Activated naive CD8-positive, alpha-beta T cell (primary cell): ENCODE results near the gene LGR4.

Experiments
- H3K27ac Mint-ChIP-seq: one replicate; pipeline ENCODE4 v1.8.0; 2021; ENCODE audit warnings: mixed read lengths
- H3K27me3 Mint-ChIP-seq: one replicate; pipeline ENCODE4 v1.8.0; 2021; ENCODE audit warnings: mixed read lengths
- H3K36me3 Mint-ChIP-seq: one replicate; pipeline ENCODE4 v1.8.0; 2021; ENCODE audit warnings: mixed read lengths
- H3K4me1 Mint-ChIP-seq: one replicate; pipeline ENCODE4 v1.8.0; 2021; ENCODE audit warnings: low read depth, mixed read lengths
- H3K4me3 Mint-ChIP-seq: one replicate; pipeline ENCODE4 v1.8.0; 2021; ENCODE audit warnings: mild to moderate bottlenecking, mixed read lengths
- H3K9me3 Mint-ChIP-seq: one replicate; pipeline ENCODE4 v1.8.0; 2021; ENCODE audit warnings: low read depth, mixed read lengths

LGR4 gene

GRCh38 chr11:27395556-27396258, 76.9 kb downstream of the LGR4 start:
- H3K27ac Mint-ChIP-seq, result no peak overlapping the region
- H3K9me3 Mint-ChIP-seq, result no peaks in the 10 kb centered on the region
- no peak overlapping the region for H3K4me3 Mint-ChIP-seq
- no peaks in the 10 kb centered on the region for H3K27me3 Mint-ChIP-seq
- no peaks in the 10 kb centered on the region for H3K4me1 Mint-ChIP-seq
- H3K36me3 Mint-ChIP-seq, result no peaks in the 10 kb centered on the region

- Mint-ChIP-seq H3K4me3 (no peak overlapping the region), H3K36me3 (no peaks in the 10 kb centered on the region), H3K4me1 (no peaks in the 10 kb centered on the region), H3K9me3 (no peaks in the 10 kb centered on the region), H3K27me3 (no peaks in the 10 kb centered on the region), H3K27ac (no peak overlapping the region)
Measured at GRCh38 chr11:27394781-27395228, 77.8 kb downstream of the LGR4 start.

- Mint-ChIP-seq H3K9me3 (no peaks in the 10 kb centered on the region), H3K4me1 (no peaks in the 10 kb centered on the region), H3K27me3 (no peaks in the 10 kb centered on the region), H3K27ac (no peak overlapping the region), H3K36me3 (no peaks in the 10 kb centered on the region), H3K4me3 (no peak overlapping the region)
Measured at GRCh38 chr11:27392278-27393114, 80.1 kb downstream of the LGR4 start.

- no peak overlapping the region for H3K4me3 Mint-ChIP-seq
- no peaks in the 10 kb centered on the region for H3K9me3 Mint-ChIP-seq
- no peaks in the 10 kb centered on the region for H3K36me3 Mint-ChIP-seq
- no peaks in the 10 kb centered on the region for H3K27me3 Mint-ChIP-seq
- no peaks in the 10 kb centered on the region for H3K4me1 Mint-ChIP-seq
- no peak overlapping the region for H3K27ac Mint-ChIP-seq
Measured at GRCh38 chr11:27391331-27392015, 81.1 kb downstream of the LGR4 start.

- Mint-ChIP-seq H3K36me3 (no peaks in the 10 kb centered on the region), H3K4me1 (no peaks in the 10 kb centered on the region), H3K4me3 (no peak overlapping the region), H3K27ac (no peak overlapping the region), H3K27me3 (no peaks in the 10 kb centered on the region), H3K9me3 (no peaks in the 10 kb centered on the region)
Measured at GRCh38 chr11:27390318-27391295, 82.0 kb downstream of the LGR4 start.

GRCh38 chr11:27388869-27389268, 83.7 kb downstream of the LGR4 start:
- peaks cover 2% of the 10 kb centered on the region for H3K36me3 Mint-ChIP-seq
- H3K9me3 Mint-ChIP-seq, result no peaks in the 10 kb centered on the region
- no peak overlapping the region for H3K4me3 Mint-ChIP-seq
- H3K4me1 Mint-ChIP-seq, result no peaks in the 10 kb centered on the region
- H3K27me3 Mint-ChIP-seq, result no peaks in the 10 kb centered on the region
- no peak overlapping the region for H3K27ac Mint-ChIP-seq

GRCh38 chr11:27388001-27388400, 84.6 kb downstream of the LGR4 start:
- H3K4me1 Mint-ChIP-seq, result no peaks in the 10 kb centered on the region
- H3K27me3 Mint-ChIP-seq, result no peaks in the 10 kb centered on the region
- peaks cover 2% of the 10 kb centered on the region for H3K36me3 Mint-ChIP-seq
- no peak overlapping the region for H3K4me3 Mint-ChIP-seq
- no peaks in the 10 kb centered on the region for H3K9me3 Mint-ChIP-seq
- H3K27ac Mint-ChIP-seq, result no peak overlapping the region

- Mint-ChIP-seq H3K9me3 (no peaks in the 10 kb centered on the region), H3K27me3 (no peaks in the 10 kb centered on the region), H3K4me3 (no peak overlapping the region), H3K36me3 (peaks cover 2% of the 10 kb centered on the region), H3K4me1 (no peaks in the 10 kb centered on the region), H3K27ac (no peak overlapping the region)
Measured at GRCh38 chr11:27387362-27387761, 85.2 kb downstream of the LGR4 start.

GRCh38 chr11:27386181-27386845, 86.3 kb downstream of the LGR4 start:
- Mint-ChIP-seq H3K9me3 (no peaks in the 10 kb centered on the region), H3K4me3 (no peak overlapping the region), H3K36me3 (peaks cover 7% of the 10 kb centered on the region), H3K27me3 (no peaks in the 10 kb centered on the region), H3K4me1 (no peaks in the 10 kb centered on the region), H3K27ac (no peak overlapping the region)

GRCh38 chr11:27385245-27385644, 87.3 kb downstream of the LGR4 start:
- H3K9me3 Mint-ChIP-seq, result no peaks in the 10 kb centered on the region
- no peaks in the 10 kb centered on the region for H3K27me3 Mint-ChIP-seq
- H3K27ac Mint-ChIP-seq, result no peak overlapping the region
- H3K4me3 Mint-ChIP-seq, result no peak overlapping the region
- no peaks in the 10 kb centered on the region for H3K4me1 Mint-ChIP-seq
- H3K36me3 Mint-ChIP-seq, result peaks cover 7% of the 10 kb centered on the region

- Mint-ChIP-seq H3K4me1 (no peaks in the 10 kb centered on the region), H3K36me3 (peaks cover 7% of the 10 kb centered on the region), H3K27ac (no peak overlapping the region), H3K9me3 (no peaks in the 10 kb centered on the region), H3K27me3 (no peaks in the 10 kb centered on the region), H3K4me3 (no peak overlapping the region)
Measured at GRCh38 chr11:27384227-27384626, 88.4 kb downstream of the LGR4 start.

- Mint-ChIP-seq H3K9me3 (no peaks in the 10 kb centered on the region), H3K4me1 (no peaks in the 10 kb centered on the region), H3K4me3 (no peak overlapping the region), H3K27me3 (no peaks in the 10 kb centered on the region), H3K27ac (no peak overlapping the region), H3K36me3 (peaks cover 7% of the 10 kb centered on the region)
Measured at GRCh38 chr11:27383645-27384044, 88.9 kb downstream of the LGR4 start.

- Mint-ChIP-seq H3K36me3 (peaks cover 7% of the 10 kb centered on the region), H3K4me1 (no peaks in the 10 kb centered on the region), H3K9me3 (no peaks in the 10 kb centered on the region), H3K4me3 (no peak overlapping the region), H3K27ac (no peak overlapping the region), H3K27me3 (no peaks in the 10 kb centered on the region)
Measured at GRCh38 chr11:27381238-27381666, 91.3 kb downstream of the LGR4 start.

GRCh38 chr11:27380771-27381170, 91.8 kb downstream of the LGR4 start:
- no peak overlapping the region for H3K4me3 Mint-ChIP-seq

More at GRCh38 chr11:27380771-27381170, 91.8 kb downstream of the LGR4 start:
- H3K9me3 Mint-ChIP-seq, result no peaks in the 10 kb centered on the region
- H3K4me1 Mint-ChIP-seq, result no peaks in the 10 kb centered on the region
- peaks cover 7% of the 10 kb centered on the region for H3K36me3 Mint-ChIP-seq
- H3K27me3 Mint-ChIP-seq, result no peaks in the 10 kb centered on the region
- no peak overlapping the region for H3K27ac Mint-ChIP-seq
